ENCODE measurements around the gene EPHB1.

Gene EPHB1

GRCh38 chr3:135142530-135142929 lies 347.5 kb downstream of the EPHB1 start:
- no peak overlapping the region for H3K18ac ChIP-seq (ENCODE audit: low read length)
- H4K8ac ChIP-seq (ENCODE audit: low read depth, low read length): no peak overlapping the region
- no peak overlapping the region for H3K23ac ChIP-seq (ENCODE audit: low read length)
- H2BK15ac ChIP-seq (replicated peaks; ENCODE audit: low read depth): no peak overlapping the region
- H3K36me3 ChIP-seq (ENCODE audit: control insufficient read depth, insufficient read depth, low read length): no peaks in the 10 kb centered on the region
- no peak overlapping the region for H3K9ac ChIP-seq (ENCODE audit: low read length)
- no peak overlapping the region for H4K5ac ChIP-seq (ENCODE audit: low read length)
- H3K79me1 ChIP-seq (ENCODE audit: low read length): no peaks in the 10 kb centered on the region
- no peak overlapping the region for H2BK120ac ChIP-seq (ENCODE audit: low read depth, low read length)
- no peak overlapping the region for H3K4me2 ChIP-seq (ENCODE audit: low read length)
- no peak overlapping the region for H3K4me3 ChIP-seq (ENCODE audit: low read length)
- H3K4me1 ChIP-seq (ENCODE audit: control insufficient read depth, low read depth, low read length): no peaks in the 10 kb centered on the region
- H3K79me2 ChIP-seq (ENCODE audit: control insufficient read depth, insufficient read depth, low read length): no peaks in the 10 kb centered on the region
- H2BK5ac ChIP-seq (ENCODE audit: low read length): no peak overlapping the region
- no CpG with 5 or more reads among the region's 5 CpGs for WGBS (ENCODE audit: extremely low coverage, insufficient coverage, low lambda C conversion rate)
- no peak overlapping the region for H3K27ac ChIP-seq (ENCODE audit: low read depth, low read length)
- H3K27me3 ChIP-seq (ENCODE audit: insufficient read depth, low read length, poor library complexity): no peaks in the 10 kb centered on the region
- H2AK5ac ChIP-seq (ENCODE audit: low read length): no peak overlapping the region
- H3K4ac ChIP-seq (ENCODE audit: low read depth, low read length): no peak overlapping the region
- no peak overlapping the region for H3K56ac ChIP-seq (ENCODE audit: low read length)
- no peak for DNase-seq

- whole genome bisulfite sequencing (ENCODE audit: extremely low coverage, insufficient coverage, low lambda C conversion rate): no CpG with 5 or more reads among the region's 2 CpGs
- Histone ChIP-seq H4K8ac (ENCODE audit: low read depth, low read length) (no peak overlapping the region), H4K5ac (ENCODE audit: low read length) (no peak overlapping the region)
These were observed 348.4 kb downstream of the EPHB1 start for GRCh38 chr3:135143474-135143873.

GRCh38 chr3:135145581-135145980 lies 350.5 kb downstream of the EPHB1 start:
- Histone ChIP-seq H4K8ac (ENCODE audit: low read depth, low read length) (no peak overlapping the region), H3K79me1 (ENCODE audit: low read length) (no peaks in the 10 kb centered on the region), H3K56ac (ENCODE audit: low read length) (no peak overlapping the region), H3K4me1 (ENCODE audit: control insufficient read depth, low read depth, low read length) (no peaks in the 10 kb centered on the region), H3K23ac (ENCODE audit: low read length) (no peak overlapping the region), H3K79me2 (ENCODE audit: control insufficient read depth, insufficient read depth, low read length) (no peaks in the 10 kb centered on the region), H3K9ac (ENCODE audit: low read length) (no peak overlapping the region), H4K5ac (ENCODE audit: low read length) (no peak overlapping the region), H3K27ac (ENCODE audit: low read depth, low read length) (no peak overlapping the region), H3K4me3 (ENCODE audit: low read length) (no peak overlapping the region), H3K18ac (ENCODE audit: low read length) (no peak overlapping the region), H2BK5ac (ENCODE audit: low read length) (no peak overlapping the region), H3K4ac (ENCODE audit: low read depth, low read length) (no peak overlapping the region), H3K36me3 (ENCODE audit: control insufficient read depth, insufficient read depth, low read length) (no peaks in the 10 kb centered on the region), H2AK5ac (ENCODE audit: low read length) (no peak overlapping the region), H3K27me3 (ENCODE audit: insufficient read depth, low read length, poor library complexity) (no peaks in the 10 kb centered on the region), H2BK15ac (replicated peaks; ENCODE audit: low read depth) (no peak overlapping the region), H3K4me2 (ENCODE audit: low read length) (no peak overlapping the region), H2BK120ac (ENCODE audit: low read depth, low read length) (no peak overlapping the region)
- no peak for DNase-seq
- no CpG with 5 or more reads among the region's 3 CpGs for WGBS (ENCODE audit: extremely low coverage, insufficient coverage, low lambda C conversion rate)

More at GRCh38 chr3:135143474-135143873, 348.4 kb downstream of the EPHB1 start:
- Histone ChIP-seq H3K18ac (ENCODE audit: low read length) (no peak overlapping the region), H3K4me1 (ENCODE audit: control insufficient read depth, low read depth, low read length) (no peaks in the 10 kb centered on the region), H2BK5ac (ENCODE audit: low read length) (no peak overlapping the region), H3K4me3 (ENCODE audit: low read length) (no peak overlapping the region), H3K4me2 (ENCODE audit: low read length) (no peak overlapping the region), H3K27ac (ENCODE audit: low read depth, low read length) (no peak overlapping the region), H2AK5ac (ENCODE audit: low read length) (no peak overlapping the region), H2BK15ac (replicated peaks; ENCODE audit: low read depth) (no peak overlapping the region), H3K79me1 (ENCODE audit: low read length) (no peaks in the 10 kb centered on the region), H3K36me3 (ENCODE audit: control insufficient read depth, insufficient read depth, low read length) (no peaks in the 10 kb centered on the region), H3K56ac (ENCODE audit: low read length) (no peak overlapping the region), H2BK120ac (ENCODE audit: low read depth, low read length) (no peak overlapping the region), H3K4ac (ENCODE audit: low read depth, low read length) (no peak overlapping the region), H3K9ac (ENCODE audit: low read length) (no peak overlapping the region), H3K27me3 (ENCODE audit: insufficient read depth, low read length, poor library complexity) (no peaks in the 10 kb centered on the region), H3K23ac (ENCODE audit: low read length) (no peak overlapping the region), H3K79me2 (ENCODE audit: control insufficient read depth, insufficient read depth, low read length) (no peaks in the 10 kb centered on the region)
- DNase-seq: no peak

- no peaks in the 10 kb centered on the region for H3K79me1 ChIP-seq (ENCODE audit: low read length)
- DNase-seq: no peak
- no peaks in the 10 kb centered on the region for H3K36me3 ChIP-seq (ENCODE audit: control insufficient read depth, insufficient read depth, low read length)
- no peak overlapping the region for H2BK5ac ChIP-seq (ENCODE audit: low read length)
- no peak overlapping the region for H3K4me3 ChIP-seq (ENCODE audit: low read length)
- no peak overlapping the region for H4K8ac ChIP-seq (ENCODE audit: low read depth, low read length)
- no peaks in the 10 kb centered on the region for H3K27me3 ChIP-seq (ENCODE audit: insufficient read depth, low read length, poor library complexity)
- no peak overlapping the region for H2BK120ac ChIP-seq (ENCODE audit: low read depth, low read length)
- no peak overlapping the region for H3K4me2 ChIP-seq (ENCODE audit: low read length)
- no peak overlapping the region for H3K23ac ChIP-seq (ENCODE audit: low read length)
- WGBS (ENCODE audit: extremely low coverage, insufficient coverage, low lambda C conversion rate): no CpG with 5 or more reads among the region's 3 CpGs
- H3K27ac ChIP-seq (ENCODE audit: low read depth, low read length): no peak overlapping the region
- H2AK5ac ChIP-seq (ENCODE audit: low read length): no peak overlapping the region
- H2BK15ac ChIP-seq (replicated peaks; ENCODE audit: low read depth): no peak overlapping the region
- no peak overlapping the region for H4K5ac ChIP-seq (ENCODE audit: low read length)
- no peaks in the 10 kb centered on the region for H3K79me2 ChIP-seq (ENCODE audit: control insufficient read depth, insufficient read depth, low read length)
- no peak overlapping the region for H3K18ac ChIP-seq (ENCODE audit: low read length)
- H3K4ac ChIP-seq (ENCODE audit: low read depth, low read length): no peak overlapping the region
- no peak overlapping the region for H3K9ac ChIP-seq (ENCODE audit: low read length)
- no peaks in the 10 kb centered on the region for H3K4me1 ChIP-seq (ENCODE audit: control insufficient read depth, low read depth, low read length)
- H3K56ac ChIP-seq (ENCODE audit: low read length): no peak overlapping the region
These were observed 352.6 kb downstream of the EPHB1 start for GRCh38 chr3:135147657-135148056.

- H3K36me3 ChIP-seq (ENCODE audit: control insufficient read depth, insufficient read depth, low read length): no peaks in the 10 kb centered on the region
- H4K5ac ChIP-seq (ENCODE audit: low read length): no peak overlapping the region
- no peak overlapping the region for H3K23ac ChIP-seq (ENCODE audit: low read length)
- H3K27ac ChIP-seq (ENCODE audit: low read depth, low read length): no peak overlapping the region
- no CpG with 5 or more reads among the region's 4 CpGs for WGBS (ENCODE audit: extremely low coverage, insufficient coverage, low lambda C conversion rate)
- no peaks in the 10 kb centered on the region for H3K79me2 ChIP-seq (ENCODE audit: control insufficient read depth, insufficient read depth, low read length)
- H3K27me3 ChIP-seq (ENCODE audit: insufficient read depth, low read length, poor library complexity): no peaks in the 10 kb centered on the region
- no peak overlapping the region for H3K56ac ChIP-seq (ENCODE audit: low read length)
- no peak overlapping the region for H3K4ac ChIP-seq (ENCODE audit: low read depth, low read length)
- no peak overlapping the region for H3K9ac ChIP-seq (ENCODE audit: low read length)
- H2BK5ac ChIP-seq (ENCODE audit: low read length): no peak overlapping the region
- no peaks in the 10 kb centered on the region for H3K4me1 ChIP-seq (ENCODE audit: control insufficient read depth, low read depth, low read length)
- no peaks in the 10 kb centered on the region for H3K79me1 ChIP-seq (ENCODE audit: low read length)
- H2AK5ac ChIP-seq (ENCODE audit: low read length): no peak overlapping the region
- no peak overlapping the region for H2BK120ac ChIP-seq (ENCODE audit: low read depth, low read length)
- H3K4me3 ChIP-seq (ENCODE audit: low read length): no peak overlapping the region
- H4K8ac ChIP-seq (ENCODE audit: low read depth, low read length): no peak overlapping the region
- no peak overlapping the region for H3K4me2 ChIP-seq (ENCODE audit: low read length)
- H2BK15ac ChIP-seq (replicated peaks; ENCODE audit: low read depth): no peak overlapping the region
- no peak for DNase-seq
- H3K18ac ChIP-seq (ENCODE audit: low read length): no peak overlapping the region
These were observed 353.4 kb downstream of the EPHB1 start for GRCh38 chr3:135148398-135149020.

All from mesendoderm (in vitro differentiated cells).